Hepatocyte (in vitro differentiated cells): ENCODE measurements around the gene ZNF518B.

Experiments used
- EZH2phosphoT487 ChIP-seq: fragments of 200-600 bp; sonication (generic); IDR thresholded peaks from one replicate; pipeline ENCODE4 v1.6.1; 2018; ENCODE audit warnings: antibody characterized with exemption, mild to moderate bottlenecking, low read depth, moderate library complexity; ENCODE audit not compliant: unreplicated experiment, severe bottlenecking
- TF ChIP-seq, protein P1 (sequence below): fragments of 200-600 bp; sonication (generic); IDR thresholded peaks from 2 replicates; pipeline ENCODE4 v1.5.1; 2016; ENCODE audit warnings: antibody characterized with exemption, mild to moderate bottlenecking; ENCODE audit not compliant: poor library complexity

GRCh38 chr4:10457255-10457801, at the start of gene ZNF518B:
- TF ChIP-seq, protein P1, sequence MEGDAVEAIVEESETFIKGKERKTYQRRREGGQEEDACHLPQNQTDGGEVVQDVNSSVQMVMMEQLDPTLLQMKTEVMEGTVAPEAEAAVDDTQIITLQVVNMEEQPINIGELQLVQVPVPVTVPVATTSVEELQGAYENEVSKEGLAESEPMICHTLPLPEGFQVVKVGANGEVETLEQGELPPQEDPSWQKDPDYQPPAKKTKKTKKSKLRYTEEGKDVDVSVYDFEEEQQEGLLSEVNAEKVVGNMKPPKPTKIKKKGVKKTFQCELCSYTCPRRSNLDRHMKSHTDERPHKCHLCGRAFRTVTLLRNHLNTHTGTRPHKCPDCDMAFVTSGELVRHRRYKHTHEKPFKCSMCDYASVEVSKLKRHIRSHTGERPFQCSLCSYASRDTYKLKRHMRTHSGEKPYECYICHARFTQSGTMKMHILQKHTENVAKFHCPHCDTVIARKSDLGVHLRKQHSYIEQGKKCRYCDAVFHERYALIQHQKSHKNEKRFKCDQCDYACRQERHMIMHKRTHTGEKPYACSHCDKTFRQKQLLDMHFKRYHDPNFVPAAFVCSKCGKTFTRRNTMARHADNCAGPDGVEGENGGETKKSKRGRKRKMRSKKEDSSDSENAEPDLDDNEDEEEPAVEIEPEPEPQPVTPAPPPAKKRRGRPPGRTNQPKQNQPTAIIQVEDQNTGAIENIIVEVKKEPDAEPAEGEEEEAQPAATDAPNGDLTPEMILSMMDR: no peak
- no peak for TF ChIP-seq EZH2phosphoT487
